Thyroid gland (tissue), 4 donors: ENCODE measurements around the gene CEACAM6.

Experiments
- POLR2A ChIP-seq, 2 donors: fragments of 450-650 bp; IDR thresholded peaks; one replicate each; pipeline ENCODE4 v1.6.1; 2017; ENCODE audit warnings: antibody characterized with exemption in 2 of 2, mild to moderate bottlenecking in 2 of 2, moderate library complexity in 1 of 2
- TF ChIP-seq, protein P1 (sequence below), 6 experiments: fragments of 200-600 bp in 3 of 6; fragments of 450-650 bp in 3 of 6; sonication (generic) in 3 of 6; IDR thresholded peaks; one replicate each; pipeline ENCODE4 v1.5.1; 2016 to 2019; ENCODE audit warnings: antibody characterized with exemption in 6 of 6, mild to moderate bottlenecking in 2 of 6, inconsistent platforms in 1 of 6, moderate library complexity in 1 of 6

DNA sequence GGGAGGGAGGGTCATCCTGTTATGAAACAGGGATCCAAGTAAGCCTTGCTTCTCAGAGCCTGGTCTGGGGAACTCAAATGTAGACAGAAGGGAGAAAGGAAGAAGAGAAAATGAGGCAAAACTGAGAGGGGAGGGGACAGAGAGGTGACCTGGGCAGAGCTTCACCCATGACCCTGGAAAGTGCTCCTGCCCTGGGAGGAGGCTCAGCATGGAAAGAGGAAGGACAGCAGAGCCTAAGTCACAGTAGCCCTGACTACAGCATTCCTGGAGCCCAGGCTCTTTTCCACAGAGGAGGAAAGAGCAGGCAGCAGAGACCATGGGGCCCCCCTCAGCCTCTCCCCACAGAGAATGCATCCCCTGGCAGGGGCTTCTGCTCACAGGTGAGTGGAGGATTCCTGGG lies 41.0 kb downstream of the CEACAM6 start, which contains the start of gene CEACAM3:
- TF ChIP-seq, protein P1, sequence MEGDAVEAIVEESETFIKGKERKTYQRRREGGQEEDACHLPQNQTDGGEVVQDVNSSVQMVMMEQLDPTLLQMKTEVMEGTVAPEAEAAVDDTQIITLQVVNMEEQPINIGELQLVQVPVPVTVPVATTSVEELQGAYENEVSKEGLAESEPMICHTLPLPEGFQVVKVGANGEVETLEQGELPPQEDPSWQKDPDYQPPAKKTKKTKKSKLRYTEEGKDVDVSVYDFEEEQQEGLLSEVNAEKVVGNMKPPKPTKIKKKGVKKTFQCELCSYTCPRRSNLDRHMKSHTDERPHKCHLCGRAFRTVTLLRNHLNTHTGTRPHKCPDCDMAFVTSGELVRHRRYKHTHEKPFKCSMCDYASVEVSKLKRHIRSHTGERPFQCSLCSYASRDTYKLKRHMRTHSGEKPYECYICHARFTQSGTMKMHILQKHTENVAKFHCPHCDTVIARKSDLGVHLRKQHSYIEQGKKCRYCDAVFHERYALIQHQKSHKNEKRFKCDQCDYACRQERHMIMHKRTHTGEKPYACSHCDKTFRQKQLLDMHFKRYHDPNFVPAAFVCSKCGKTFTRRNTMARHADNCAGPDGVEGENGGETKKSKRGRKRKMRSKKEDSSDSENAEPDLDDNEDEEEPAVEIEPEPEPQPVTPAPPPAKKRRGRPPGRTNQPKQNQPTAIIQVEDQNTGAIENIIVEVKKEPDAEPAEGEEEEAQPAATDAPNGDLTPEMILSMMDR (IDR thresholded peaks at IDR 0.05): no peak
- no peak for TF ChIP-seq POLR2A (IDR thresholded peaks at IDR 0.05)
